K562 (cell line): ENCODE data around the gene BAIAP2. TPM values are rescaled to one million over a fixed set of nuclear protein-coding genes. Genes with fewer than 3 reads are reported as not detected.
"Not testable (repeated sequence)": the region's sequence is repeated elsewhere in the genome, so short reads cannot be mapped to it uniquely, and the experiment has no call there.

ENCODE experiments used
- ATAC-seq: fragments of 200-7000 bp; cut with Tn5 transposase; 3 replicates; pipeline ENCODE4 v1.9.1; 2020; ENCODE audit warnings: moderate library complexity
- BruUV-seq: library from RNA; stranded (reverse); fragments of 400-500 nt; replicated peaks from 2 replicates; lab custom pipeline; 2021; lab: Mats Ljungman, UMichigan
- CTCF ChIA-PET: fragments of 300-600 bp; formaldehyde crosslinking; extraction: SDS; loops from one replicate; lab custom pipeline; 2021; ENCODE audit warnings: low intra/inter-chr PET ratio; lab: Yijun Ruan, JAX
- POLR2A ChIA-PET: fragments of 300-600, 350-650 bp; sonication (Branson Sonifier 250); formaldehyde crosslinking; extraction: SDS; loops from one replicate; lab custom pipeline; 2021; ENCODE audit warnings: antibody characterized with exemption, inconsistent platforms; lab: Yijun Ruan, JAX
- DNase-seq, 4 experiments: peaks; one replicate each; pipeline versions ENCODE4 v3.0.0 to v3.0.0-alpha.2; 2011 to 2018; ENCODE audit warnings: low spot score in 3 of 4, mixed read lengths in 3 of 4; ENCODE audit errors: extremely low read depth in 1 of 4
- FAIRE-seq: peaks from 2 replicates; lab custom pipeline; 2011; peaks lifted over from hg19 to GRCh38; lab: Jason Lieb, UNC
- H2AFZ ChIP-seq: 2 replicates; pipeline ENCODE4 v1.6.0; 2011; ENCODE audit warnings: low read depth, low read length, control low read depth, inconsistent platforms
- H3K27ac ChIP-seq: fragments of 200-600 bp; 3 replicates; pipeline ENCODE4 v1.8.0; 2011; ENCODE audit warnings: low read depth, mild to moderate bottlenecking, control low read depth, inconsistent platforms, low read length, moderate library complexity, mixed read lengths; ENCODE audit errors: extremely low read depth
- H3K27me3 ChIP-seq, 2 experiments: fragments of 300-600 bp in 1 of 2; 2 replicates in 1 of 2; 3 replicates in 1 of 2; pipeline versions ENCODE4 v1.6.0 to v1.8.0; 2011; ENCODE audit warnings: inconsistent platforms in 2 of 2, low read length in 2 of 2, mild to moderate bottlenecking in 1 of 2, mixed read lengths in 1 of 2, moderate library complexity in 1 of 2; ENCODE audit not compliant: control insufficient read depth in 2 of 2, insufficient read depth in 2 of 2
- H3K36me3 ChIP-seq: fragments of 300-600 bp; 3 replicates; pipeline ENCODE4 v1.8.0; 2011; ENCODE audit warnings: mild to moderate bottlenecking, low read length, inconsistent platforms; ENCODE audit not compliant: control insufficient read depth, insufficient read depth
- H3K4me1 ChIP-seq, 2 experiments: fragments of 200-600 bp in 1 of 2; replicated peaks in 1 of 2; 2 replicates in 1 of 2; 3 replicates in 1 of 2; pipeline versions ENCODE4 v1.5.1 to v1.8.0; 2011; ENCODE audit warnings: inconsistent platforms in 2 of 2, low read length in 2 of 2, mild to moderate bottlenecking in 1 of 2, mixed read lengths in 1 of 2, moderate library complexity in 1 of 2; ENCODE audit not compliant: control insufficient read depth in 2 of 2, insufficient read depth in 2 of 2
- H3K4me2 ChIP-seq: 2 replicates; pipeline ENCODE4 v1.6.1; 2011; ENCODE audit warnings: low read length, control low read depth, inconsistent platforms, mixed read lengths; ENCODE audit not compliant: insufficient read depth
- H3K4me3 ChIP-seq: fragments of 200-600 bp; sonication (generic), shearing (Covaris generic); 2 replicates; pipeline ENCODE4 v1.5.1; 2016; ENCODE audit warnings: control low read depth, inconsistent platforms
- H3K79me2 ChIP-seq: fragments of 200-600 bp; 3 replicates; pipeline ENCODE4 v1.8.0; 2011; ENCODE audit warnings: low read length, inconsistent platforms; ENCODE audit not compliant: control insufficient read depth, insufficient read depth
- H3K9ac ChIP-seq, 2 experiments: 2 replicates each; pipeline versions ENCODE4 v1.6.0 to v1.6.1; 2011; ENCODE audit warnings: low read depth in 2 of 2, low read length in 2 of 2, control low read depth in 1 of 2, inconsistent platforms in 1 of 2, mild to moderate bottlenecking in 1 of 2, mixed read lengths in 1 of 2; ENCODE audit not compliant: insufficient read depth in 1 of 2
- H3K9me1 ChIP-seq: one replicate; pipeline ENCODE4 v1.6.0; 2011; ENCODE audit warnings: inconsistent platforms, mild to moderate bottlenecking, low read length, moderate library complexity; ENCODE audit not compliant: control insufficient read depth, insufficient read depth
- H3K9me3 ChIP-seq: replicated peaks from 2 replicates; pipeline ENCODE4 v1.5.1; 2011; ENCODE audit warnings: low read depth, low read length, inconsistent platforms; ENCODE audit not compliant: control insufficient read depth, insufficient read depth
- H4K20me1 ChIP-seq: replicated peaks from 2 replicates; pipeline ENCODE4 v1.6.1; 2011; ENCODE audit warnings: low read length, inconsistent platforms, mixed read lengths; ENCODE audit not compliant: control insufficient read depth, insufficient read depth
- CBX1 ChIP-seq: sonication (generic); IDR thresholded peaks from 2 replicates; pipeline ENCODE4 v1.6.1; 2016; ENCODE audit warnings: antibody characterized with exemption, low read depth, mild to moderate bottlenecking
- WGBS: fragments of 100-300 bp; shearing (Covaris generic); methylation state at CpG from one replicate; pipeline ENCODE4 v1.1.6; 2016; ENCODE audit warnings: low coverage, mixed read lengths; ENCODE audit not compliant: insufficient coverage; ENCODE audit errors: missing lambda C conversion rate; 5-methylcytosine and 5-hydroxymethylcytosine counted together
- in situ Hi-C: fragments of 300-500 bp; cut with MboI; formaldehyde crosslinking; loops from 4 replicates; pipeline ENCODE4 v1.15.0; 2018; ENCODE audit warnings: inconsistent platforms, mixed read lengths
- intact Hi-C: fragments of 100-400 bp; cut with micrococcal nuclease; formaldehyde crosslinking; loops from 2 replicates; pipeline ENCODE4 v1.14.2; 2022
- polyA plus RNA-seq, 8 experiments: library from polyadenylated mRNA; depleted of rRNA in 4 of 8; stranded (reverse) in 5 of 8; unstranded in 3 of 8; fragments of >200 nt; fragmentation: Nextera tagmentation in 2 of 8; fragmentation: Illumina TruSeq in 1 of 8; extraction: Ambion mirVana in 2 of 8; extraction: Trizol in 1 of 8; gene quantifications; 2 replicates each; pipeline versions ENCODE4 v1.2.1 to v1.2.3, GENCODE V29; 2011 to 2014; ENCODE audit warnings: inconsistent platforms in 1 of 8, missing spikeins in 1 of 8
- total RNA-seq, 7 experiments: library from RNA; depleted of rRNA in 6 of 7; stranded (reverse); fragments of >200 nt in 6 of 7; fragmentation: Illumina TruSeq in 2 of 7; extraction: Trizol in 2 of 7; gene quantifications; 2 replicates each; pipeline versions ENCODE4 v1.2.1 to v1.2.3, GENCODE V29; 2011 to 2021; ENCODE audit warnings: low replicate concordance in 1 of 7

BAIAP2 gene
- total and polyA plus RNA-seq, 9 of the 15 experiments (the other 6 are each of a cell fraction or from before 2014, with no cell fraction given), result 2.3 to 51.6 (median 18.4) TPM

- H2AFZ ChIP-seq, H3K9me1 ChIP-seq, H3K9me3 ChIP-seq, H3K4me3 ChIP-seq, H3K36me3 ChIP-seq, FAIRE-seq, H3K79me2 ChIP-seq, H3K9ac ChIP-seq, intact Hi-C loops, ATAC-seq, DNase-seq, POLR2A ChIA-PET, CTCF ChIA-PET, H3K4me2 ChIP-seq, H3K27ac ChIP-seq, H4K20me1 ChIP-seq, BruUV-seq: not testable (repeated sequence)
- WGBS, result 5% methylated on average over 7 of the region's 10 CpGs
- H3K27me3 ChIP-seq, result peaks cover 13 to 50% of the 10 kb centered on the region in 2 experiments; a peak in 4 of 5 replicates
- in situ Hi-C loops, result loop anchor here (25.0 kb wide), 1 partner anchor 91 kb away; the partner anchor contains the start of genes NDUFAF8 and TEPSIN
- H3K4me1 ChIP-seq, result peaks cover 9 to 41% of the 10 kb centered on the region in 2 experiments; a peak in 3 of 5 replicates
These were observed 111.3 kb downstream of the BAIAP2 start for GRCh38 chr17:81146208-81146607.

GRCh38 chr17:81147701-81148100, 112.8 kb downstream of the BAIAP2 start:
- ATAC-seq, result no peak
- POLR2A ChIA-PET, result interaction anchor here (0.6 kb wide), 1 partner anchor 286 kb away, joined by 4 read pairs; no protein-coding TSS in a partner anchor
- TF ChIP-seq CBX1, result no peak

More at GRCh38 chr17:81147701-81148100, 112.8 kb downstream of the BAIAP2 start:
- CTCF ChIA-PET, result no interaction called here
- intact Hi-C loops (no loop called here), in situ Hi-C loops (loop anchor here (25.0 kb wide), 1 partner anchor 90 kb away; the partner anchor contains the start of genes NDUFAF8 and TEPSIN)
- no peak overlapping the region for H3K4me2 ChIP-seq
- H4K20me1 ChIP-seq, result no peaks in the 10 kb centered on the region
- H3K9ac ChIP-seq, result no peak overlapping the region
- no peaks in the 10 kb centered on the region for H3K79me2 ChIP-seq
- H3K4me1 ChIP-seq, result peaks cover 5 to 36% of the 10 kb centered on the region in 2 experiments; a peak in 3 of 5 replicates
- H3K4me3 ChIP-seq, result no peak overlapping the region
- BruUV-seq, result no TSS peak
- no peaks in the 10 kb centered on the region for H3K9me1 ChIP-seq
- H3K36me3 ChIP-seq, result no peaks in the 10 kb centered on the region
- DNase-seq (no peak), FAIRE-seq (no peak)
- H2AFZ ChIP-seq, result no peak overlapping the region
- WGBS, result 8% methylated on average over 10 of the region's 10 CpGs
- no peak overlapping the region for H3K27ac ChIP-seq
- peaks cover 13 to 45% of the 10 kb centered on the region in 2 experiments; a peak in 4 of 5 replicates for H3K27me3 ChIP-seq
- H3K9me3 ChIP-seq, result no peaks in the 10 kb centered on the region
